GM18861 (cell line): Measurements from ENCODE around the gene NECTIN1.

Experiments
- ATAC-seq: cut with Tn5 transposase; IDR thresholded peaks from one replicate; pipeline ENCODE4 v1.9.1; 2021; ENCODE audit not compliant: unreplicated experiment

The NECTIN1 gene

GRCh38 chr11:119696378-119697222, 32.4 kb downstream of the NECTIN1 start:
- ATAC-seq: no peak

GRCh38 chr11:119694334-119694733, 34.7 kb downstream of the NECTIN1 start:
- ATAC-seq: no peak

- ATAC-seq: no peak
Measured at GRCh38 chr11:119693253-119693815, 35.7 kb downstream of the NECTIN1 start.

- ATAC-seq: no peak
Measured at GRCh38 chr11:119692540-119692820, 36.5 kb downstream of the NECTIN1 start.

- no peak for ATAC-seq
Measured at GRCh38 chr11:119691701-119692539, 37.1 kb downstream of the NECTIN1 start.

- ATAC-seq: no peak
Measured at GRCh38 chr11:119691020-119691666, 37.9 kb downstream of the NECTIN1 start.

- ATAC-seq: no peak
Measured at GRCh38 chr11:119689302-119689701, 39.7 kb downstream of the NECTIN1 start.

GRCh38 chr11:119688356-119688755, 40.6 kb downstream of the NECTIN1 start:
- ATAC-seq: no peak

GRCh38 chr11:119687373-119688046, 41.5 kb downstream of the NECTIN1 start:
- no peak for ATAC-seq

- ATAC-seq: no peak
Measured at GRCh38 chr11:119686177-119686882, 42.7 kb downstream of the NECTIN1 start.

- no peak for ATAC-seq
Measured at GRCh38 chr11:119685111-119685746, 43.8 kb downstream of the NECTIN1 start.

GRCh38 chr11:119684361-119685110, 44.5 kb downstream of the NECTIN1 start:
- ATAC-seq: no peak

- no peak for ATAC-seq
Measured at GRCh38 chr11:119683783-119684182, 45.2 kb downstream of the NECTIN1 start.

- ATAC-seq: no peak
Measured at GRCh38 chr11:119681361-119681910, 47.6 kb downstream of the NECTIN1 start.

GRCh38 chr11:119680541-119681360, 48.2 kb downstream of the NECTIN1 start:
- ATAC-seq: no peak

GRCh38 chr11:119679346-119679745, 49.7 kb downstream of the NECTIN1 start:
- no peak for ATAC-seq

GRCh38 chr11:119678351-119678750, 50.6 kb downstream of the NECTIN1 start:
- no peak for ATAC-seq

- no peak for ATAC-seq
Measured at GRCh38 chr11:119677840-119678239, 51.2 kb downstream of the NECTIN1 start.
